H1 (cell line): ENCODE results near the gene ANXA6. TPM values are rescaled to one million over a fixed set of nuclear protein-coding genes. Genes with fewer than 3 reads are reported as not detected.

Experiments
- CTCF ChIA-PET: fragments of 300-600 bp; sonication (Branson Sonifier 250); formaldehyde crosslinking; loops from one replicate; lab custom pipeline; 2021; ENCODE audit not compliant: partially characterized antibody; lab: Charles Lee
- POLR2A ChIA-PET: fragments of 300-600 bp; sonication (Branson Sonifier 250); formaldehyde crosslinking; loops from one replicate; lab custom pipeline; 2021; ENCODE audit warnings: inconsistent platforms; ENCODE audit not compliant: partially characterized antibody; lab: Charles Lee
- DNase-seq, 2 experiments: peaks; one replicate each; pipeline versions ENCODE4 v3.0.0 to v3.0.0-alpha.2; 2010 to 2022; ENCODE audit warnings: low spot score in 2 of 2, low read depth in 1 of 2, mixed read lengths in 1 of 2
- FAIRE-seq: peaks from 2 replicates; lab custom pipeline; 2011; peaks lifted over from hg19 to GRCh38; lab: Jason Lieb, UNC
- H2AFZ ChIP-seq: 2 replicates; pipeline ENCODE4 v1.8.1; 2012; ENCODE audit warnings: low read length, inconsistent platforms
- H2AK5ac ChIP-seq: 2 replicates; pipeline ENCODE4 v1.6.1; 2013; ENCODE audit warnings: low read depth, low read length
- H2BK120ac ChIP-seq: replicated peaks from 2 replicates; pipeline ENCODE3; 2013; ENCODE audit warnings: low read depth, low read length, inconsistent platforms
- H2BK12ac ChIP-seq: 2 replicates; pipeline ENCODE4 v1.6.1; 2013; ENCODE audit warnings: low read depth, low read length
- H2BK15ac ChIP-seq: 2 replicates; pipeline ENCODE4 v1.6.1; 2013; ENCODE audit warnings: low read length
- H2BK20ac ChIP-seq: 2 replicates; pipeline ENCODE4 v1.6.1; 2013; ENCODE audit warnings: low read length
- H2BK5ac ChIP-seq: 2 replicates; pipeline ENCODE4 v1.6.1; 2013; ENCODE audit warnings: low read depth, low read length
- H3K14ac ChIP-seq: 2 replicates; pipeline ENCODE4 v1.6.1; 2013; ENCODE audit warnings: inconsistent platforms; ENCODE audit not compliant: insufficient read length
- H3K18ac ChIP-seq: 2 replicates; pipeline ENCODE4 v1.6.1; 2013; ENCODE audit warnings: low read length; ENCODE audit errors: extremely low read depth
- H3K23ac ChIP-seq: 2 replicates; pipeline ENCODE4 v1.6.1; 2013; ENCODE audit warnings: inconsistent platforms; ENCODE audit not compliant: insufficient read length
- H3K23me2 ChIP-seq: 2 replicates; pipeline ENCODE4 v1.6.1; 2013; ENCODE audit warnings: low read depth, low read length
- H3K27ac ChIP-seq: 2 replicates; pipeline ENCODE4 v1.6.1; 2011; ENCODE audit warnings: low read depth, low read length, inconsistent platforms
- H3K27me3 ChIP-seq, 4 experiments: replicated peaks in 1 of 4; 1 replicate in 1 of 4; 2 replicates in 3 of 4; pipeline versions ENCODE4 v1.6.1 to v1.8.1; 2011 to 2013; ENCODE audit warnings: low read length in 3 of 4, mild to moderate bottlenecking in 3 of 4, inconsistent platforms in 2 of 4, mixed read lengths in 2 of 4, moderate library complexity in 1 of 4; ENCODE audit not compliant: control insufficient read depth in 3 of 4, insufficient read depth in 3 of 4; ENCODE audit errors: extremely low read depth in 1 of 4
- H3K36me3 ChIP-seq, 4 experiments: 2 replicates each; pipeline versions ENCODE4 v1.6.1 to v1.8.1; 2011 to 2013; ENCODE audit warnings: mild to moderate bottlenecking in 4 of 4, low read length in 3 of 4, moderate library complexity in 2 of 4, control low read depth in 1 of 4, inconsistent platforms in 1 of 4; ENCODE audit not compliant: insufficient read depth in 4 of 4, control insufficient read depth in 2 of 4
- H3K4ac ChIP-seq: replicated peaks from 2 replicates; pipeline ENCODE3; 2013; ENCODE audit warnings: low read length, low read depth, mixed read lengths, inconsistent platforms; ENCODE audit not compliant: insufficient read length
- H3K4me1 ChIP-seq, 4 experiments: replicated peaks in 1 of 4; 1 replicate in 1 of 4; 2 replicates in 3 of 4; pipeline versions ENCODE4 v1.6.1 to v1.8.1; 2011 to 2013; ENCODE audit warnings: low read length in 3 of 4, inconsistent platforms in 2 of 4, mixed read lengths in 1 of 4; ENCODE audit not compliant: insufficient read depth in 4 of 4, control insufficient read depth in 3 of 4
- H3K4me2 ChIP-seq, 2 experiments: 2 replicates each; pipeline versions ENCODE4 v1.6.1 to v1.8.1; 2011 to 2013; ENCODE audit warnings: low read depth in 2 of 2, low read length in 2 of 2, control low read depth in 1 of 2, inconsistent platforms in 1 of 2, mild to moderate bottlenecking in 1 of 2; ENCODE audit not compliant: insufficient read depth in 1 of 2
- H3K4me3 ChIP-seq, 4 experiments: fragments of 200-600, 300-600 bp in 1 of 4; sonication (generic), shearing (Covaris generic), sonication (Bioruptor Twin) in 1 of 4; 2 replicates each; pipeline versions ENCODE4 v1.5.1 to v1.8.1; 2011 to 2016; ENCODE audit warnings: low read length in 4 of 4, low read depth in 3 of 4, control low read depth in 2 of 4, inconsistent platforms in 2 of 4, mild to moderate bottlenecking in 2 of 4, mixed read lengths in 1 of 4, moderate library complexity in 1 of 4; ENCODE audit not compliant: insufficient read depth in 2 of 4; ENCODE audit errors: extremely low read depth in 1 of 4
- H3K56ac ChIP-seq: replicated peaks from 2 replicates; pipeline ENCODE3; 2013; ENCODE audit warnings: low read depth, mild to moderate bottlenecking, mixed read lengths, low read length, inconsistent platforms; ENCODE audit not compliant: insufficient read length
- H3K79me1 ChIP-seq: 2 replicates; pipeline ENCODE4 v1.6.1; 2013; ENCODE audit warnings: low read depth, low read length, control low read depth
- H3K79me2 ChIP-seq, 2 experiments: 2 replicates each; pipeline versions ENCODE4 v1.6.1 to v1.8.1; 2012 to 2013; ENCODE audit warnings: low read length in 2 of 2, mild to moderate bottlenecking in 2 of 2, inconsistent platforms in 1 of 2; ENCODE audit not compliant: insufficient read depth in 2 of 2, control insufficient read depth in 1 of 2
- H3K9ac ChIP-seq, 4 experiments: replicated peaks in 1 of 4; 1 replicate in 1 of 4; 2 replicates in 3 of 4; pipeline versions ENCODE4 v1.6.1 to v1.8.1; 2011 to 2013; ENCODE audit warnings: low read depth in 3 of 4, low read length in 3 of 4, control low read depth in 2 of 4, mild to moderate bottlenecking in 2 of 4, moderate library complexity in 2 of 4, inconsistent platforms in 1 of 4; ENCODE audit errors: extremely low read depth in 1 of 4
- H3K9me3 ChIP-seq, 2 experiments: 2 replicates each; pipeline versions ENCODE4 v1.6.1 to v1.8.1; 2012 to 2013; ENCODE audit warnings: mild to moderate bottlenecking in 2 of 2, moderate library complexity in 2 of 2, control low read depth in 1 of 2, inconsistent platforms in 1 of 2, low read depth in 1 of 2, low read length in 1 of 2, mixed read lengths in 1 of 2; ENCODE audit not compliant: insufficient read depth in 2 of 2
- H4K20me1 ChIP-seq, 2 experiments: replicated peaks in 1 of 2; 2 replicates each; pipeline versions ENCODE3 to v1.8.1; 2011 to 2013; ENCODE audit warnings: inconsistent platforms in 2 of 2, low read length in 2 of 2, mild to moderate bottlenecking in 1 of 2; ENCODE audit not compliant: insufficient read depth in 2 of 2, control insufficient read depth in 1 of 2
- H4K5ac ChIP-seq: 2 replicates; pipeline ENCODE4 v1.6.1; 2013; ENCODE audit warnings: low read length, low read depth, mixed read lengths, inconsistent platforms; ENCODE audit not compliant: insufficient read length
- H4K8ac ChIP-seq: 2 replicates; pipeline ENCODE4 v1.8.0; 2013; ENCODE audit warnings: mild to moderate bottlenecking, moderate library complexity, low read length, inconsistent platforms; ENCODE audit not compliant: insufficient read depth; ENCODE audit errors: extremely low read depth
- H4K91ac ChIP-seq: replicated peaks from 2 replicates; pipeline ENCODE3; 2013; ENCODE audit warnings: low read length, mixed read lengths, inconsistent platforms; ENCODE audit not compliant: insufficient read length
- CTBP2 ChIP-seq: IDR thresholded peaks from 2 replicates; pipeline ENCODE4 v1.7.0; 2011; ENCODE audit warnings: borderline replicate concordance, mild to moderate bottlenecking, moderate library complexity, mixed read lengths, low read length; ENCODE audit not compliant: insufficient read depth, insufficient read length
- EGR1 ChIP-seq: IDR thresholded peaks from 2 replicates; pipeline ENCODE4 v1.6.1; 2011; ENCODE audit warnings: low read depth, low read length, borderline replicate concordance
- FOSL1 ChIP-seq: IDR thresholded peaks from 2 replicates; pipeline ENCODE4 v1.6.1; 2011; ENCODE audit warnings: mild to moderate bottlenecking, low read depth, low read length, moderate library complexity; ENCODE audit not compliant: insufficient read depth
- GABPA ChIP-seq: IDR thresholded peaks from 2 replicates; pipeline ENCODE4 v1.6.1; 2011; ENCODE audit warnings: mild to moderate bottlenecking, low read length, moderate library complexity, borderline replicate concordance; ENCODE audit not compliant: insufficient read depth
- HDAC6 ChIP-seq: IDR thresholded peaks from one replicate; pipeline ENCODE4 v1.7.1; 2012; ENCODE audit warnings: low read depth, mild to moderate bottlenecking, inconsistent platforms, low read length, moderate library complexity
- KDM4A ChIP-seq: IDR thresholded peaks from one replicate; pipeline ENCODE4 v1.7.1; 2012; ENCODE audit warnings: low read depth, mild to moderate bottlenecking, moderate library complexity, low read length, inconsistent platforms; ENCODE audit not compliant: severe bottlenecking
- KDM5A ChIP-seq: fragments of 200-600 bp; IDR thresholded peaks from 2 replicates; pipeline ENCODE4 v1.7.1; 2012; ENCODE audit warnings: mild to moderate bottlenecking, low read length, inconsistent platforms, mixed read lengths
- PHF8 ChIP-seq: fragments of 200-600 bp; sonication (generic); conservative IDR thresholded peaks from 2 replicates; pipeline ENCODE4 v1.7.1; 2012; ENCODE audit warnings: low read depth, mild to moderate bottlenecking, inconsistent platforms, low read length, moderate library complexity
- RXRA ChIP-seq: IDR thresholded peaks from 2 replicates; pipeline ENCODE4 v1.6.1; 2011; ENCODE audit warnings: low read depth, mild to moderate bottlenecking, low read length, moderate library complexity; ENCODE audit not compliant: insufficient read depth
- SAP30 ChIP-seq: fragments of 300-600 bp; sonication (generic); IDR thresholded peaks from 2 replicates; pipeline ENCODE4 v1.7.1; 2012; ENCODE audit warnings: low read length, moderate library complexity, mild to moderate bottlenecking, inconsistent platforms; ENCODE audit not compliant: insufficient read depth, insufficient replicate concordance
- SIX5 ChIP-seq: IDR thresholded peaks from 2 replicates; pipeline ENCODE4 v1.6.1; 2011; ENCODE audit warnings: mild to moderate bottlenecking, low read depth, low read length
- SP4 ChIP-seq: IDR thresholded peaks from 2 replicates; pipeline ENCODE4 v1.6.1; 2012; ENCODE audit warnings: low read length, inconsistent platforms
- WGBS, 2 experiments: shearing (Covaris generic) in 1 of 2; methylation state at CpG; one replicate each; pipeline versions ENCODE4 v1.1.6 to v1.1.7; 2013 to 2015; ENCODE audit warnings: low lambda C conversion rate in 2 of 2, mixed read lengths in 2 of 2, inconsistent platforms in 1 of 2, low coverage in 1 of 2, missing lambda C conversion rate in 1 of 2; ENCODE audit not compliant: insufficient replicate concordance in 2 of 2, insufficient coverage in 1 of 2, insufficient read length in 1 of 2; ENCODE audit errors: extremely low coverage in 1 of 2, missing lambda C conversion rate in 1 of 2; 5-methylcytosine and 5-hydroxymethylcytosine counted together
- polyA plus RNA-seq, 7 experiments: library from polyadenylated mRNA; depleted of rRNA in 3 of 7; stranded (reverse) in 5 of 7; unstranded in 2 of 7; fragments of >200 nt in 5 of 7; fragments of 200-250 nt in 2 of 7; gene quantifications; 1 replicate in 5 of 7; 2 replicates in 1 of 7; 4 replicates in 1 of 7; pipeline versions ENCODE4 v1.2.1 to v1.2.3, GENCODE V29; 2011 to 2013; ENCODE audit warnings: missing spikeins in 2 of 7, mixed read lengths in 2 of 7
- total RNA-seq: library from RNA; stranded (reverse); fragmentation: NEBNext Ultra II Directional; extraction: Animal tissue kit (Norgen Biotek cat#: 25700); gene quantifications from 2 replicates; pipeline ENCODE4 v1.2.1, GENCODE V29; 2021
- TF ChIP-seq, protein P1 (sequence below): IDR thresholded peaks from 2 replicates; pipeline ENCODE4 v1.6.1; 2012; ENCODE audit warnings: inconsistent platforms

Gene ANXA6
- total and polyA plus RNA-seq, 2 of the 8 experiments (the other 6 are each of a cell fraction or from before 2014, with no cell fraction given) = 61.3 to 78.6 TPM

DNA sequence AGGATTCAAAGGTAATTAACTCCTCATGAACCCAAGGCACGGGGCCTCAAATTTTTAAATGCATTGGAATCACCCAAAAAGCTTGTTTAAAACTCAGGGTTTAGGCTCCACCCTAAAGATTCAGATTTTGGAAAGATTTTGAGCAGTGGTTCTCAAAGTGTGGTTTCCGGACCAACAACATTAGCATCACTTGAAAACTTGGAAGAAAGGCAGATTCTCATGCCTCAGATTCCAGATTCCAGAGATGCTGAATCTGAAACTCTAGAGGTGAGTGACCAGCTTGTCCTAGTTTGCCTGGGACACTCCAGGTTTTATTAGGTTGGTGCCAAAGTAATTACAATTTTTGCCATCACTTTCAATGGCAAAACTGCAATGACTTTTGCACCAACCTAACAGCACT is 52.0 kb downstream of the ANXA6 start:
- Histone ChIP-seq H2AFZ (no peak overlapping the region), H2BK15ac (no peak overlapping the region), H3K27me3 (no peaks in the 10 kb centered on the region; a peak in 1 of 7 replicates), H4K5ac (no peak overlapping the region), H3K27ac (no peak overlapping the region), H3K4me1 (no peaks in the 10 kb centered on the region), H3K56ac (no peak overlapping the region), H2BK120ac (no peak overlapping the region), H3K4ac (no peak overlapping the region), H3K9me3 (no peaks in the 10 kb centered on the region), H3K23me2 (peaks cover 2% of the 10 kb centered on the region; the same call in 1 of the 2 replicates), H3K9ac (no peak overlapping the region), H2BK12ac (no peak overlapping the region), H3K79me2 (no peaks in the 10 kb centered on the region), H4K91ac (no peak overlapping the region), H2BK20ac (no peak overlapping the region), H3K79me1 (no peaks in the 10 kb centered on the region), H3K36me3 (peaks cover 0 to 15% (median 7%) of the 10 kb centered on the region in 4 experiments; a peak in 5 of 8 replicates), H4K8ac (no peak overlapping the region), H3K23ac (no peak overlapping the region), H2AK5ac (no peak overlapping the region), H3K14ac (no peak overlapping the region), H3K4me2 (no peak overlapping the region), H3K18ac (no peak overlapping the region), H3K4me3 (no peak overlapping the region), H4K20me1 (peaks cover 2 to 4% of the 10 kb centered on the region in 2 experiments), H2BK5ac (no peak overlapping the region)
- FAIRE-seq (no peak), DNase-seq (no peak)
- ChIA-PET POLR2A (interaction anchor here (1.4 kb wide), 1 partner anchor 11 kb away, joined by 3 read pairs; no protein-coding TSS in a partner anchor), CTCF (interaction anchor here (0.6 to 29.9 kb wide), 9 partner anchors 10 to 103 kb away, joined by 3 to 777 read pairs (median 6); partner anchors contain the start of gene TNIP1)
- 96% methylated on average over 2 of the region's 2 CpGs; no CpG with 5 or more reads in 1 of the 2 experiments for WGBS, 2 experiments
- TF ChIP-seq HDAC6 = no peak
- TF ChIP-seq, protein P1, sequence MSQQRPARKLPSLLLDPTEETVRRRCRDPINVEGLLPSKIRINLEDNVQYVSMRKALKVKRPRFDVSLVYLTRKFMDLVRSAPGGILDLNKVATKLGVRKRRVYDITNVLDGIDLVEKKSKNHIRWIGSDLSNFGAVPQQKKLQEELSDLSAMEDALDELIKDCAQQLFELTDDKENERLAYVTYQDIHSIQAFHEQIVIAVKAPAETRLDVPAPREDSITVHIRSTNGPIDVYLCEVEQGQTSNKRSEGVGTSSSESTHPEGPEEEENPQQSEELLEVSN = no peak
- no peak for TF ChIP-seq FOSL1
- TF ChIP-seq EGR1 = no peak
- no peak for TF ChIP-seq SAP30
- TF ChIP-seq KDM5A = no peak
- no peak for TF ChIP-seq GABPA
- TF ChIP-seq RXRA = no peak
- TF ChIP-seq PHF8 = no peak
- TF ChIP-seq SIX5 = no peak
- TF ChIP-seq CTBP2 = no peak
- no peak for TF ChIP-seq KDM4A
- TF ChIP-seq SP4 = no peak
